HG03159 (cell line): Measurements from ENCODE around the gene ADRA2A.

Experiments used
- ATAC-seq: cut with Tn5 transposase; IDR thresholded peaks from one replicate; pipeline ENCODE4 v1.9.1; 2021; ENCODE audit warnings: mild to moderate bottlenecking, moderate library complexity; ENCODE audit not compliant: unreplicated experiment

ADRA2A gene

GRCh38 chr10:111083222-111084095, 6.6 kb downstream of the ADRA2A start:
- no peak for ATAC-seq

- no peak for ATAC-seq
Measured at GRCh38 chr10:111084366-111085255, 7.8 kb downstream of the ADRA2A start.

GRCh38 chr10:111085690-111086353, 9.0 kb downstream of the ADRA2A start:
- ATAC-seq, result no peak

- no peak for ATAC-seq
Measured at GRCh38 chr10:111086574-111086973, 9.7 kb downstream of the ADRA2A start.

- no peak for ATAC-seq
Measured at GRCh38 chr10:111087331-111087756, 10.5 kb downstream of the ADRA2A start.

- no peak for ATAC-seq
Measured at GRCh38 chr10:111087968-111088505, 11.2 kb downstream of the ADRA2A start.

GRCh38 chr10:111089293-111089692, 12.5 kb downstream of the ADRA2A start:
- no peak for ATAC-seq

- no peak for ATAC-seq
Measured at GRCh38 chr10:111091833-111092232, 15.0 kb downstream of the ADRA2A start.

GRCh38 chr10:111093741-111094380, 17.0 kb downstream of the ADRA2A start:
- no peak for ATAC-seq

- no peak for ATAC-seq
Measured at GRCh38 chr10:111098679-111099437, 22.0 kb downstream of the ADRA2A start.

GRCh38 chr10:111100198-111100597, 23.4 kb downstream of the ADRA2A start:
- no peak for ATAC-seq

GRCh38 chr10:111101796-111102195, 25.0 kb downstream of the ADRA2A start:
- no peak for ATAC-seq

- no peak for ATAC-seq
Measured at GRCh38 chr10:111102359-111102837, 25.6 kb downstream of the ADRA2A start.

- no peak for ATAC-seq
Measured at GRCh38 chr10:111103196-111103840, 26.5 kb downstream of the ADRA2A start.

- no peak for ATAC-seq
Measured at GRCh38 chr10:111104811-111105210, 28.0 kb downstream of the ADRA2A start.

GRCh38 chr10:111106081-111106480, 29.3 kb downstream of the ADRA2A start:
- no peak for ATAC-seq

- no peak for ATAC-seq
Measured at GRCh38 chr10:111107023-111107422, 30.2 kb downstream of the ADRA2A start.

GRCh38 chr10:111107846-111108245, 31.0 kb downstream of the ADRA2A start:
- no peak for ATAC-seq

GRCh38 chr10:111108441-111108840, 31.6 kb downstream of the ADRA2A start:
- no peak for ATAC-seq
